Fibroblast of mammary gland (primary cell): Measurements from ENCODE around the gene SRP19.

Source experiments
- DNase-seq: peaks from one replicate; pipeline ENCODE4 v3.0.0-alpha.2; 2010; ENCODE audit warnings: low read depth
- H3K4me3 ChIP-seq: 2 replicates; pipeline ENCODE4 v1.5.1; 2011; ENCODE audit warnings: low read depth, mild to moderate bottlenecking, low read length, moderate library complexity; ENCODE audit not compliant: control insufficient read depth
- TF ChIP-seq, protein P1 (sequence below): conservative IDR thresholded peaks from 2 replicates; pipeline ENCODE4 v1.5.1; 2011; ENCODE audit warnings: low read depth, low read length, inconsistent platforms; ENCODE audit not compliant: control insufficient read depth, insufficient read depth

Gene SRP19

DNA sequence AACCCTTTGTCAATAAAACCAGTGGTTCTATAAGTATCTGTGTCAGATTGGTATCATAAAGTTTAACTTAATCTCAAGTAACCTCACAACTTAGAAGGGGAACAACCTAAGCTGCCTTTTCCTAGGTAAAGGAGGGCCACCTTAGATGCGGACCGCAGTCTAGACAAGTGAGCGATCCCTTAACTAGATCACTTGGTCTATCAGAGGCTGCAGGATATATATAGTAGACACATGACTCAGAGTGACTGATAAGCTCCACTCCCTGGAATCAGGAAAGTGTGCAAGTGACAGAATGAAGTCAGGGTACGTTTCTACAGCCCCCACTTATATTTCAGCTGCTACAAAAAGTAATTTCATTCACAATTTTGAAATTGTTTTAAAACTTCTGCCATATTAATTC lies 53.5 kb downstream of the SRP19 start:
- no peak overlapping the region for H3K4me3 ChIP-seq
- peak; percentile 33 for DNase-seq
- TF ChIP-seq, protein P1, sequence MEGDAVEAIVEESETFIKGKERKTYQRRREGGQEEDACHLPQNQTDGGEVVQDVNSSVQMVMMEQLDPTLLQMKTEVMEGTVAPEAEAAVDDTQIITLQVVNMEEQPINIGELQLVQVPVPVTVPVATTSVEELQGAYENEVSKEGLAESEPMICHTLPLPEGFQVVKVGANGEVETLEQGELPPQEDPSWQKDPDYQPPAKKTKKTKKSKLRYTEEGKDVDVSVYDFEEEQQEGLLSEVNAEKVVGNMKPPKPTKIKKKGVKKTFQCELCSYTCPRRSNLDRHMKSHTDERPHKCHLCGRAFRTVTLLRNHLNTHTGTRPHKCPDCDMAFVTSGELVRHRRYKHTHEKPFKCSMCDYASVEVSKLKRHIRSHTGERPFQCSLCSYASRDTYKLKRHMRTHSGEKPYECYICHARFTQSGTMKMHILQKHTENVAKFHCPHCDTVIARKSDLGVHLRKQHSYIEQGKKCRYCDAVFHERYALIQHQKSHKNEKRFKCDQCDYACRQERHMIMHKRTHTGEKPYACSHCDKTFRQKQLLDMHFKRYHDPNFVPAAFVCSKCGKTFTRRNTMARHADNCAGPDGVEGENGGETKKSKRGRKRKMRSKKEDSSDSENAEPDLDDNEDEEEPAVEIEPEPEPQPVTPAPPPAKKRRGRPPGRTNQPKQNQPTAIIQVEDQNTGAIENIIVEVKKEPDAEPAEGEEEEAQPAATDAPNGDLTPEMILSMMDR: no peak

DNA sequence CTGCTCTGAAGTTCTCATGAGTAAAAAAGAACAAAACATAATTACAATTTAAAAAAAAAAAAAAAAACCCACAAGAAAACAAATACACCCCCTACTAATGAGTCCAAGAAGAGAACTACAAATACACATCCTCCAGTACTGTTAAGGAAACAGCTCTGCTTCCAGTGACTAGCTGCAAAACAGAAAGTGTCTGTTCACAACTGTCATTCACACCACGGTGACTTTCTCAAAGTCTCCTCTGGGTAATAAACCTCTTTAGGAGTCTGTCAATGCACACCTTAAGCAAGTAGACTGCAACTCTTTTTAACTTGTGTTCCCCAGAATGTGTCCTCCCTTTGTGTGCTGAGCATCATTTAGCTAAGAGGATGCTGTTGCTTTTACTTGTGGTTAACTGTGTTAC lies 54.7 kb downstream of the SRP19 start:
- DNase-seq: no peak

DNA sequence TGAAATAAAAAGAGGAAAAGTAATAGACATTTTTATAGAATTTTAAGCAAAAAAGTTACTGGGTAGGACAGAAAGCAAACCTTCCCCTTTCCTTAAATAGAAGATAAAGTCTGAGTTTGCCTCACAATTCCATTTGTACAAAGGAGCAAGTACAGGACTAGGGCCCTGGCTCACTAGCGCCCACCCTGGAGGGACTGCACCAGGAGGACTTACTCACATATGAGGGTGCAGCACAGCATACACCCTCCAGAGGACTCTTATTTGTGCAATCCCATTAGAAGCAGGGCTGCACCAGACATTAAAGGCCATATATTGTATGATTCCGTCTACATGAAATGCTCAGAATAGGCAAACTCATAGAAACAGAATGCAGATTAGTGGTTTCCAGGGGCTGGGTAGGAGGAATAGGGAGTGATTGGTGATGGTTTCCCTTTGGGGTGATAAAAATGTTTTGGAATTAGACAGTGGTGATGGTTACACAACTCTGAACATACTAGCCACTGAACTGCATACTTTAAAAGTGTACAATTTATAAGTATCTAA lies 56.4 kb downstream of the SRP19 start:
- H3K4me3 ChIP-seq: no peak overlapping the region
- DNase-seq: peak; percentile 26
- TF ChIP-seq, protein P1: peak; percentile 26

More for the DNA sequence above, 54.7 kb downstream of the SRP19 start:
- H3K4me3 ChIP-seq: no peak overlapping the region
- TF ChIP-seq, protein P1: no peak

DNA sequence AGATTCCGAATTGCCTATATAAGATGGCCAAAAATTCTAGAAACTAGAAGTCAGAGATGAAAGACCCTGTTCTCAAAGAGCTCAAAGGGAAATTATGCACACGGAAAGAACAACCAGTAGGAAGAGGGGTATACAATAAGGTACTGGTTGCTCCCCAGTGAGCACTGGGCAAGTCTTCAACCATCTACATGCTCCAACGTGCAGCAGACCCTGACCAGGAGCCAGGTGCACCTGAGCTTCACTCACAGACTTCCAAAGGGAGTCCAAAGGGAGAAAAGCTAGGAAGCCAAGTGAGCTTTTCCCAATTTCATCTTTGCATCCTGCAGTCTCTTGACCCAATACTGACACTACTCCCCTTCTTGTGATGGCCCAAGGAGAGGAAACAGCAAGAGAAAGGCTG lies 57.0 kb downstream of the SRP19 start:
- TF ChIP-seq, protein P1: no peak
- no peak for DNase-seq
- no peak overlapping the region for H3K4me3 ChIP-seq

DNA sequence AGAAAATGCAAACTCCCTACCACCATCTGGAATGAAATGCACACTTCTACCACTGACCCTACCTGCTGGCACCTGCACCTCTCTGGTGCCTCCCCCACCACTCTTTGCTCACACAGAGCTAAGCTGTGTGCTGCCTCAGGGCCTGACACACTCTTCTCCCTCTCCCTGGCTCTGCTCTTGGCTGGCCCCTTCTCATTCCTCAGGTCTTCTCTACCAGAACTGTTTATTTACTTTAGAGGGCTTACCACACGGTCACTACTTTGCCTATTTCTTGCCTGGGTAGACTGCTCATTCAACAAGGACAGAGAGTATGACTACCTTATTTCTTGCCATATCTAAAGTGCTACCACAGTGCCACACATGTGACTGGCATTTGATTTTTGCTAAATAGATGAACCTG lies 57.6 kb downstream of the SRP19 start:
- no peak overlapping the region for H3K4me3 ChIP-seq

More for the DNA sequence above, 57.6 kb downstream of the SRP19 start:
- no peak for DNase-seq
- TF ChIP-seq, protein P1: no peak
